GM23338 (cell line): ENCODE measurements around the gene PF4V1. TPM values are rescaled to one million over a fixed set of nuclear protein-coding genes. Genes with fewer than 3 reads are reported as not detected.

Source experiments
- ATAC-seq: fragments of 200-7000 bp; cut with Tn5 transposase; 3 replicates; pipeline ENCODE4 v1.9.1; 2020
- DNase-seq: peaks from one replicate; pipeline ENCODE4 v3.0.0-alpha.2; 2015; ENCODE audit warnings: low spot score
- H2AFZ ChIP-seq: fragments of 200-600 bp; sonication (generic); 2 replicates; pipeline ENCODE4 v1.8.0; 2016; ENCODE audit warnings: antibody characterized with exemption, mild to moderate bottlenecking, moderate library complexity
- H3F3A ChIP-seq: fragments of 200-600 bp; sonication (generic); replicated peaks from 2 replicates; pipeline ENCODE4 v1.8.0; 2017; ENCODE audit warnings: antibody characterized with exemption, mixed run types, low read depth
- H3K27ac ChIP-seq: fragments of 200-600 bp; sonication (generic); 2 replicates; pipeline ENCODE4 v1.6.1; 2016; ENCODE audit warnings: low read depth
- H3K27me3 ChIP-seq: fragments of 200-600 bp; sonication (generic); 2 replicates; pipeline ENCODE4 v1.8.0; 2016; ENCODE audit warnings: mild to moderate bottlenecking, mixed run types, moderate library complexity; ENCODE audit not compliant: insufficient read depth
- H3K36me3 ChIP-seq: fragments of 200-600 bp; sonication (generic); 2 replicates; pipeline ENCODE4 v1.8.0; 2016; ENCODE audit warnings: mild to moderate bottlenecking; ENCODE audit not compliant: insufficient read depth
- H3K4me1 ChIP-seq: fragments of 200-600 bp; sonication (generic); 2 replicates; pipeline ENCODE4 v1.8.0; 2016; ENCODE audit warnings: mild to moderate bottlenecking, moderate library complexity; ENCODE audit not compliant: insufficient read depth
- H3K4me2 ChIP-seq: fragments of 200-600 bp; sonication (generic); 2 replicates; pipeline ENCODE4 v1.7.1; 2017; ENCODE audit warnings: mixed run types
- H3K4me3 ChIP-seq: fragments of 200-600 bp; sonication (generic); 2 replicates; pipeline ENCODE4 v1.6.1; 2016; ENCODE audit warnings: mixed run types
- H3K79me2 ChIP-seq: fragments of 200-600 bp; sonication (generic); replicated peaks from 2 replicates; pipeline ENCODE4 v1.8.0; 2017; ENCODE audit warnings: mild to moderate bottlenecking; ENCODE audit not compliant: insufficient read depth
- H3K9me2 ChIP-seq: fragments of 200-600 bp; sonication (generic); 2 replicates; pipeline ENCODE4 v1.8.0; 2017; ENCODE audit not compliant: insufficient read depth
- H4K20me1 ChIP-seq: fragments of 200-600 bp; sonication (generic); replicated peaks from 2 replicates; pipeline ENCODE4 v1.8.0; 2017; ENCODE audit warnings: mild to moderate bottlenecking; ENCODE audit not compliant: insufficient read depth
- H3K27ac Mint-ChIP-seq: 2 replicates; pipeline ENCODE4 v1.8.0; 2020; ENCODE audit warnings: inconsistent platforms, mild to moderate bottlenecking, moderate library complexity, mixed read lengths
- H3K27me3 Mint-ChIP-seq: 3 replicates; pipeline ENCODE4 v1.8.0; 2022; ENCODE audit warnings: low read depth, mild to moderate bottlenecking, moderate library complexity, mixed read lengths, inconsistent platforms; ENCODE audit not compliant: insufficient read depth, poor library complexity
- H3K36me3 Mint-ChIP-seq: 3 replicates; pipeline ENCODE4 v1.8.0; 2021; ENCODE audit warnings: low read depth, mild to moderate bottlenecking, inconsistent platforms, moderate library complexity, mixed read lengths
- H3K4me1 Mint-ChIP-seq: 3 replicates; pipeline ENCODE4 v1.8.0; 2020; ENCODE audit warnings: mild to moderate bottlenecking, inconsistent platforms, mixed read lengths
- H3K4me3 Mint-ChIP-seq: 3 replicates; pipeline ENCODE4 v1.8.0; 2021; ENCODE audit warnings: moderate library complexity, mild to moderate bottlenecking, inconsistent platforms, mixed read lengths
- H3K9me3 Mint-ChIP-seq: 3 replicates; pipeline ENCODE4 v1.8.0; 2020; ENCODE audit warnings: moderate library complexity, mild to moderate bottlenecking, inconsistent platforms, mixed read lengths
- CREB1 ChIP-seq: fragments of 250-450 bp; sonication (Bioruptor Pico); IDR thresholded peaks from 2 replicates; pipeline ENCODE4 v1.5.0; 2020; ENCODE audit warnings: low read depth, mild to moderate bottlenecking, moderate library complexity
- EZH2 ChIP-seq: fragments of 200-600 bp; sonication (generic); IDR thresholded peaks from one replicate; pipeline ENCODE4 v1.8.0; 2017; ENCODE audit warnings: antibody characterized with exemption, mild to moderate bottlenecking, low read depth; ENCODE audit not compliant: unreplicated experiment
- POLR2AphosphoS5 ChIP-seq: IDR thresholded peaks from 2 replicates; pipeline ENCODE4 v1.6.1; 2016; ENCODE audit warnings: antibody characterized with exemption, low read depth
- REST ChIP-seq: IDR thresholded peaks from one replicate; pipeline ENCODE4 v1.6.1; 2018; ENCODE audit warnings: antibody characterized with exemption; ENCODE audit not compliant: unreplicated experiment
- ZNF114 ChIP-seq: fragments of 250-450 bp; sonication (Bioruptor Pico); IDR thresholded peaks from 2 replicates; pipeline ENCODE4 v1.5.0; 2020; ENCODE audit warnings: mild to moderate bottlenecking, moderate library complexity
- ZNF331 ChIP-seq: fragments of 250-450 bp; sonication (Bioruptor Pico); IDR thresholded peaks from 2 replicates; pipeline ENCODE4 v1.5.0; 2020; ENCODE audit warnings: low read depth, mild to moderate bottlenecking, moderate library complexity
- polyA plus RNA-seq: library from polyadenylated mRNA; unstranded; fragments of >200 nt; fragmentation: Nextera tagmentation; extraction: Ambion mirVana; gene quantifications from 2 replicates; pipeline ENCODE4 v1.2.1, GENCODE V29; 2016
- total RNA-seq: library from RNA; depleted of rRNA; stranded (reverse); fragments of >200 nt; shearing (Covaris generic); gene quantifications from 2 replicates; pipeline ENCODE4 v1.2.3, GENCODE V29; 2014; rRNA removed

The PF4V1 gene
- total and polyA plus RNA-seq, 2 experiments from 2014 or later: 0.66 TPM; not detected in 1

GRCh38 chr4:73902817-73903547, 49.9 kb downstream of the PF4V1 start:
- H3K36me3 Mint-ChIP-seq: no peaks in the 10 kb centered on the region; the same call in 2 of the 3 replicates
- Histone ChIP-seq H4K20me1 (no peaks in the 10 kb centered on the region), H3K9me2 (no peaks in the 10 kb centered on the region), H3F3A (no peaks in the 10 kb centered on the region), H3K36me3 (no peaks in the 10 kb centered on the region), H3K4me3 (no peak overlapping the region), H3K27ac (no peak overlapping the region), H3K79me2 (no peaks in the 10 kb centered on the region), H2AFZ (peak overlapping the region; percentile 52), H3K27me3 (no peaks in the 10 kb centered on the region), H3K4me2 (no peak overlapping the region), H3K4me1 (no peaks in the 10 kb centered on the region)
- peaks cover 12% of the 10 kb centered on the region for H3K4me1 Mint-ChIP-seq
- no peak overlapping the region for H3K4me3 Mint-ChIP-seq
- no peak overlapping the region for H3K27ac Mint-ChIP-seq
- H3K9me3 Mint-ChIP-seq: no peaks in the 10 kb centered on the region; the same call in 2 of the 3 replicates
- no peak for DNase-seq
- no peak for ATAC-seq
- H3K27me3 Mint-ChIP-seq: no peaks in the 10 kb centered on the region
- TF ChIP-seq EZH2: no peak
- TF ChIP-seq CREB1: no peak
- TF ChIP-seq POLR2AphosphoS5: no peak
- no peak for TF ChIP-seq REST
- no peak for TF ChIP-seq ZNF114 (CRISPR knock-in tag)
- TF ChIP-seq ZNF331: no peak

Other genes starting within 250 kb of the PF4V1 start
- 0.14 and 0.23 TPM in 2 replicates for gene RASSF6, start 232.9 kb upstream of the PF4V1 start, total RNA-seq
- gene RASSF6, start 232.9 kb upstream of the PF4V1 start, polyA plus RNA-seq: 0.37 and 0.79 TPM in 2 replicates
- gene CXCL8, start 112.7 kb upstream of the PF4V1 start, total RNA-seq: not detected in 2 replicates
- gene CXCL8, start 112.7 kb upstream of the PF4V1 start, polyA plus RNA-seq: 0.11 and 0.12 TPM in 2 replicates
- gene CXCL6, start 16.6 kb upstream of the PF4V1 start, total RNA-seq: 7.2 and 9.5 TPM in 2 replicates
- 11.8 and 14.7 TPM in 2 replicates for gene CXCL6, start 16.6 kb upstream of the PF4V1 start, polyA plus RNA-seq
- 1.6 and 1.9 TPM in 2 replicates for gene CXCL1, start 16.1 kb downstream of the PF4V1 start, total RNA-seq
- gene CXCL1, start 16.1 kb downstream of the PF4V1 start, polyA plus RNA-seq: 2.1 and 2.5 TPM in 2 replicates
- not detected in 2 replicates for gene PF4, start 128.7 kb downstream of the PF4V1 start, total RNA-seq
- gene PF4, start 128.7 kb downstream of the PF4V1 start, polyA plus RNA-seq: 6.7 and 7.7 TPM in 2 replicates
- 0.35 TPM in 1 of 2 replicates, not detected in the other for gene PPBP, start 134.9 kb downstream of the PF4V1 start, total RNA-seq
- gene PPBP, start 134.9 kb downstream of the PF4V1 start, polyA plus RNA-seq: 0.50 TPM in 1 of 2 replicates, not detected in the other
- gene CXCL5, start 145.4 kb downstream of the PF4V1 start, total RNA-seq: 7.6 and 8.7 TPM in 2 replicates
- 6.3 and 7.5 TPM in 2 replicates for gene CXCL5, start 145.4 kb downstream of the PF4V1 start, polyA plus RNA-seq
- 3.6 and 8.3 TPM in 2 replicates for gene CXCL3, start 185.4 kb downstream of the PF4V1 start, total RNA-seq
- 15.9 and 19.5 TPM in 2 replicates for gene CXCL3, start 185.4 kb downstream of the PF4V1 start, polyA plus RNA-seq
- 4.2 and 7.8 TPM in 2 replicates for gene CXCL2, start 245.9 kb downstream of the PF4V1 start, total RNA-seq
- gene CXCL2, start 245.9 kb downstream of the PF4V1 start, polyA plus RNA-seq: 3.3 TPM in 2 replicates